ENCODE data around the gene MTX2.

GRCh38 chr2:176317623-176318065 lies 48.4 kb downstream of the MTX2 start:
- TF ChIP-seq CTCF (IDR thresholded peaks at IDR 0.05; ENCODE audit: low read length): no peak
- no peak for TF ChIP-seq EZH2 (optimal IDR thresholded peaks at IDR 0.05; ENCODE audit: low read depth, low read length)
- TF ChIP-seq EZH2phosphoT487 (IDR thresholded peaks at IDR 0.05; ENCODE audit: low read length): no peak
